ENCODE results near the gene CCL5.

Gene CCL5

GRCh38 chr17:35903451-35903850, 23.3 kb upstream of the CCL5 start:
- DNase-seq (ENCODE audit: extremely low spot score), result no peak
- ChIA-PET CTCF (interaction anchor here (0.8 kb wide), 1 partner anchor 849 kb away, joined by 3 read pairs; no protein-coding TSS in a partner anchor), POLR2A (no interaction called here)
- TF ChIP-seq ZNF384 (IDR thresholded peaks at IDR 0.05), result no peak
- TF ChIP-seq SUZ12 (IDR thresholded peaks at IDR 0.05), result no peak
- TF ChIP-seq SP1 (IDR thresholded peaks at IDR 0.05), result no peak
- no peak for TF ChIP-seq ELF4 (IDR thresholded peaks at IDR 0.05)
- TF ChIP-seq BHLHE40 (IDR thresholded peaks at IDR 0.05; ENCODE audit: borderline replicate concordance), result no peak
- TF ChIP-seq LEF1 (IDR thresholded peaks at IDR 0.05; ENCODE audit: borderline replicate concordance), result no peak
- TF ChIP-seq NFRKB (IDR thresholded peaks at IDR 0.05), result no peak
- TF ChIP-seq L3MBTL2 (conservative IDR thresholded peaks at IDR 0.05), result no peak
- TF ChIP-seq TARDBP (IDR thresholded peaks at IDR 0.05), result no peak
- TF ChIP-seq FOXM1 (IDR thresholded peaks at IDR 0.05; ENCODE audit: borderline replicate concordance), result no peak
- TF ChIP-seq FOXA1 (IDR thresholded peaks at IDR 0.05), result no peak
- TF ChIP-seq FOXK2 (IDR thresholded peaks at IDR 0.05), result no peak
- no peak for TF ChIP-seq PKNOX1 (IDR thresholded peaks at IDR 0.05)
- TF ChIP-seq ARNT (IDR thresholded peaks at IDR 0.05), result no peak
- no peak for TF ChIP-seq HDGF (IDR thresholded peaks at IDR 0.05; ENCODE audit: borderline replicate concordance)
- no peak for TF ChIP-seq CTBP1 (IDR thresholded peaks at IDR 0.05; ENCODE audit: borderline replicate concordance)

GRCh38 chr17:35901631-35902175, 21.5 kb upstream of the CCL5 start:
- TF ChIP-seq NFRKB (IDR thresholded peaks at IDR 0.05), result no peak
- no peak for TF ChIP-seq ARNT (IDR thresholded peaks at IDR 0.05)
- TF ChIP-seq BHLHE40 (IDR thresholded peaks at IDR 0.05; ENCODE audit: borderline replicate concordance), result no peak
- no peak for TF ChIP-seq FOXA1 (IDR thresholded peaks at IDR 0.05)
- TF ChIP-seq FOXK2 (IDR thresholded peaks at IDR 0.05), result no peak
- no peak for TF ChIP-seq LEF1 (IDR thresholded peaks at IDR 0.05; ENCODE audit: borderline replicate concordance)
- no peak for TF ChIP-seq ELF4 (IDR thresholded peaks at IDR 0.05)
- no peak for TF ChIP-seq TARDBP (IDR thresholded peaks at IDR 0.05)
- TF ChIP-seq PKNOX1 (IDR thresholded peaks at IDR 0.05), result no peak
- no peak for TF ChIP-seq CTBP1 (IDR thresholded peaks at IDR 0.05; ENCODE audit: borderline replicate concordance)
- no peak for DNase-seq (ENCODE audit: extremely low spot score)
- ChIA-PET POLR2A (interaction anchor here (0.7 to 1.6 kb wide), 4 partner anchors 10 to 528 kb away, joined by 3 to 4 read pairs (median 3); partner anchors contain the start of genes SLFN11 and TAF15), CTCF (no interaction called here)

GRCh38 chr17:35900708-35901480, 20.7 kb upstream of the CCL5 start:
- ChIA-PET POLR2A (interaction anchor here (1.0 to 1.3 kb wide), 3 partner anchors 29 to 527 kb away, joined by 3 to 4 read pairs (median 3); partner anchors contain the start of genes RDM1 and SLFN11), CTCF (no interaction called here)
- peak; percentile 25 for DNase-seq (ENCODE audit: extremely low spot score)
- peak; percentile 91 for TF ChIP-seq PKNOX1 (IDR thresholded peaks at IDR 0.05)
- TF ChIP-seq FOXM1 (IDR thresholded peaks at IDR 0.05; ENCODE audit: borderline replicate concordance), result no peak

GRCh38 chr17:35900280-35900679, 20.1 kb upstream of the CCL5 start:
- POLR2A ChIA-PET, result interaction anchor here (1.0 to 1.3 kb wide), 2 partner anchors 30 to 51 kb away, joined by 3 to 4 read pairs; partner anchors contain the start of gene RDM1
- CTCF ChIA-PET, result no interaction called here

More at GRCh38 chr17:35900280-35900679, 20.1 kb upstream of the CCL5 start:
- TF ChIP-seq ZNF384 (IDR thresholded peaks at IDR 0.05), result no peak
- no peak for TF ChIP-seq SUZ12 (IDR thresholded peaks at IDR 0.05)
- no peak for TF ChIP-seq PKNOX1 (IDR thresholded peaks at IDR 0.05)
- no peak for TF ChIP-seq SP1 (IDR thresholded peaks at IDR 0.05)
- TF ChIP-seq FOXK2 (IDR thresholded peaks at IDR 0.05), result no peak
- no peak for TF ChIP-seq LEF1 (IDR thresholded peaks at IDR 0.05; ENCODE audit: borderline replicate concordance)
- TF ChIP-seq TARDBP (IDR thresholded peaks at IDR 0.05), result no peak
- TF ChIP-seq FOXA1 (IDR thresholded peaks at IDR 0.05), result no peak
- TF ChIP-seq L3MBTL2 (conservative IDR thresholded peaks at IDR 0.05), result no peak
- TF ChIP-seq NFRKB (IDR thresholded peaks at IDR 0.05), result no peak
- no peak for TF ChIP-seq HDGF (IDR thresholded peaks at IDR 0.05; ENCODE audit: borderline replicate concordance)
- no peak for TF ChIP-seq BHLHE40 (IDR thresholded peaks at IDR 0.05; ENCODE audit: borderline replicate concordance)
- no peak for TF ChIP-seq ARNT (IDR thresholded peaks at IDR 0.05)
- TF ChIP-seq CTBP1 (IDR thresholded peaks at IDR 0.05; ENCODE audit: borderline replicate concordance), result no peak
- no peak for TF ChIP-seq FOXM1 (IDR thresholded peaks at IDR 0.05; ENCODE audit: borderline replicate concordance)
- no peak for TF ChIP-seq ELF4 (IDR thresholded peaks at IDR 0.05)
- no peak for DNase-seq (ENCODE audit: extremely low spot score)
